NCI-H226 (cell line): ENCODE results near the gene POLR3A.
"Not testable (repeated sequence)": the region's sequence is repeated elsewhere in the genome, so short reads cannot be mapped to it uniquely, and the experiment has no call there.

Source experiments
- DNase-seq: peaks from one replicate; pipeline ENCODE4 v3.0.0-alpha.2; 2015

POLR3A gene

DNA sequence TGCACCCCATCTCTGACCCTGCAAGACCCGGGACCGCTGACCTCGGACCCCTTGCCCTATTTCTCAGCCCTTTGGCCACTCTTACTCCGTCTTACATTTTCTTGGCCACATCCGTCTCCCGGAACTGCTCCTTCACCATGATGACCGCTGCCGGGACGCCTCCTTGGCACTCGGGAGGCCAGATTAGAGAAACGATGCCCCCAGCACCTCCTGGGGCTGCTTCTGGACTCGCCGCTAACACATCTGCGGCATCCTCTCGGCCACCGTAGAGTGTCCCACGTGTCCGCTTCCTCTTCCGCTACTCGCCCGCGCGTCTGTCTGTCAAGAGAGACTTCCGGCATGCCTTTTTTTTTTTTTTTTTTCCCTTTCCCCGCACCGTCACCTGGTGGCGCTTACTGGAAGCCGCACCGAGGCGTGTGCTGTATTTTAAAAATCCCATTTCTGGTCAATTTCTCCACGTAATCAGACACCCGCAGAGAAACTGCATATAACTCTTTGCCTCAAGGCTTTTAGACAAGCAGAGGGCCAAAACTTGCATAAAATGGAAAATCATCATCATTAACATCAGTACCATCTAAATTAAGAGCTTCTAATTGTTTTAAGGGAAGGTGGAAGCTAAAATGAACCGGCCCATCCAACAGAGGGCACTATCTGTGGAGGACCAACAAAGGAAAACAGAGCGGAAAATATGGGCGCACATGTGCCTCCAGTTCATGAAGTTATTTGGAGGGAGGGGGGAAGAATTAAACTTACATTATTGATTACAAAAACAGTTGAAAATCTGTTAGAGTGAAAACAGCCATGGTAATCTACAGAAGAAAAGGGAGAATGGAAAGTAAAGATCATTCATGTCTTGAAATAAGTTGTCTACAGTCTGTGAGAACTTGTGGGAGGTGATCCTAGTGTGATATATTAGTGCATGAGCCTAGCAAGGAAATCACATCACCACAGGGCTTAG, at the start of gene POLR3A:
Gene POLR3A (minus strand): TSS at position 247 of the 958 bp plus-strand sequence. CDS start 108 bp downstream, at position 139.
- peak; percentile 94 for DNase-seq

DNA sequence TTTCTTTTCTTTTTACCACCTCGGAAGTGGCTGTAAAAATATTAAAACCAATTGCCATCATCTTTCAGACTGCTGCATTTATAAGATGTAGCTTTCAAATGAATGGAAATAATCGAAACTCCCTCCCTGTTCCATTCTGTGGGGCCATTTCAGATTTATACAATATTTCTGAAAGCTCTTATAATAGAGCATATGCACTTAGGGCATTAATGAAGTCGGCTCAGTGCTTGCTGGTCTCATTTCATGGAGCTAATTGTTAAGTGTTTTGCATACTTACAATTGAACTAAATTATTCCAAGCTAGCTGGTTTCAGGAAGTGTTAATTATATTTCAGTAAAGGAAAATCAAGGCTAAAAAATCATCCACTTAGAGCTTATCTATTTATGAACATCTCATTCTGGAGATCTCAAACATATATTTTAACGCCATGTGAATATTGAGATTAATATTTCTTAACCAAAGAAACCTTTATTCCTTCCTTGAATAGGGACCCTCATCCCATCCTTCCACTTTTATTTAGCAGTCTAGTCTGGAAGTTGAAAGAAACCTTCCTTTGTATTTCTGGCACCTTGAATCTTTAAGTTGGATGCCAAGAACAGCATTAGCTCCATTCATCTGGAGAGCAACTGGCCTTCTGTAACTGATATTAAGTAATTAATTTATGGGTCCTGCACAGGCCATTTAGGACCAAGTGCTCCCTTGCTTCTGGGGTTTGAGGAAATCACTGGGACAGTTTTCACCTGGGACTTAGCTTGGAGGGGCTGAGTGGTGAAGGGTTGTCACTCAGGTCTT, 49.4 kb upstream of the POLR3A start:
- DNase-seq = no peak

DNA sequence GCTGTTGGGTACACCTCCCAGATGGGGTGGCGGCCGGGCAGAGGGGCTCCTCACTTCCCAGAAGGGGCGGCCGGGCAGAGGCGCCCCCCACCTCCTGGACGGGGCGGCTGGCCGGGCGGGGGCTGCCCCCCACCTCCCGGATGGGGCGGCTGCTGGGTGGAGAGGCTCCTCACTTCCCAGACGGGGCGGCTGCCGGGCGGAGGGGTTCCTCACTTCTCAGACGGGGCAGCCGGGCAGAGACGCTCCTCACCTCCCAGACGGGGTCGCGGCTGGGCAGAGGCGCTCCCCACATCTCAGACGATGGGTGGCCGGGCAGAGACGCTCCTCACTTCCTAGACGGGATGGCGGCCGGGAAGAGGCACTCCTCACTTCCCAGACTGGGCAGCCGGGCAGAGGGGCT, 46.5 kb upstream of the POLR3A start:
- not testable (repeated sequence) for DNase-seq

- DNase-seq = no peak
Observed at GRCh38 chr10:78072504-78072903, 43.2 kb upstream of the POLR3A start.

DNA sequence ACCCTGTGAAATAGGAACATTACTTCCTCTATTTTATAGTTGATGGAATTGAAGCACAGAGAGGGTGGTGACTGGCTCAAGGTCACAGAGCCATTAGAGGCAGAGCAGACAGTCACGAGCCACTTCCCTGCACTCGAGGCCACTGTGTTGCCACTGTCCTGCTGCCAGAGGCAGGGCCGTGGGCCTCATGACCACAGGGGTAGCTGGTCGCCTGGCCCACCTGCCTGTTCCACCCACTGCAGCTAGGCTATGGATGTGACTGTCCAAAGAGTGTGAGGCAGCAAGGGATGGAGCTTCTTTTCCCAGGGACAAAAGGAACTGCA, 42.5 kb upstream of the POLR3A start:
- no peak for DNase-seq

DNA sequence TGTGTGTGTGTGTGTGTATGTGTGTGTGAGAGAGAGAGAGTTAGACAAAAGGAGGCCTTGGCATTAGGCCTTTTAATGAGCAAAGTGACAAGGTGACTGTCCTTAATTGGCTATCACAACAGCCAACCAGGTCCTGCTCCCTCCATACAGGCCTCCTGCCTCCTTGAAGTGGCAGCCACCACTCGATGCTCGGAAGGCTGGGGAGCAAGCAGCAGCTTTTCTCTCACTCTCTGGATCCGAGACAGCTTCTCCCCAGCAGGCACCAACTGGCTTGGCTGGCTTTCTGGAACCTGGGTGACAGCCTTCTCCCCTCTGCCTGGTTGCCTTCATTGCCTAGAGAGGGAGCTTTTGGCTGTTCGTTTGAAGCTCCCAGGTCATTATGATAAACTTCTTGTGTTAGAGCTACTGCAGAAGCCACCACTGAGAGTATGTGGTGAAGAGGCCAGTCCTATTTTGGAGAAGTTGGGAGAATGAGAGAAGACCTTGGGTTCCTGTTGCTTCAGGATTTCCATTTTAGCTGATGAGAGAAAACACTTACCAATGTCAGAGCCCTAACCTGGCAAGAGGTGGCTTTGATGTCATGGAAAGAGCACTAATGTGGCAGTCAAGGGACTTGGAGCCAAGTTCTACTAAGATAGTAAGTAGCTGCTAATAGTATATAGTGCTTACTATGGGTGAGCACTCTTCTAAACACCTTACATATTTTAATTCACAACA, 42.0 kb upstream of the POLR3A start:
- no peak for DNase-seq

DNA sequence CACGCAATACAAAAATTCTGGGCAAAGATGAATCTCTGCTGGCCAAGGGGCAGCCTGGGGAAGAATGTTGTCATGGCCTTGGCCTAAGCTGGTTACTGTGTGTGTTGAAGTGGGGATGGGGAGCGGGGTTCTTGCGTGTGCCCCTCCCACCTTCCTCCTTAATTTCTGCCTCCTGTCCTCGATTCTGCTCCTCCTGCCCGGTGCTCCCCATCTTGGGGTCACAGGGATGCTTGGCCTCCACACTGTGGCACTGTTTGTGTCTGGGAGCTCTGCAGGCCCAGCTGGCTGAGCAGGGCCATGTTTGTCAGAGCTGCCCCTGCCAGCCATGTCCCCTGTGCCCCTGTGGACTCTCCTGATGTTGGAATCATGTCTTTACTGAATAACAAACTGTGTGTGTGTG, 41.4 kb upstream of the POLR3A start:
- DNase-seq = no peak

DNA sequence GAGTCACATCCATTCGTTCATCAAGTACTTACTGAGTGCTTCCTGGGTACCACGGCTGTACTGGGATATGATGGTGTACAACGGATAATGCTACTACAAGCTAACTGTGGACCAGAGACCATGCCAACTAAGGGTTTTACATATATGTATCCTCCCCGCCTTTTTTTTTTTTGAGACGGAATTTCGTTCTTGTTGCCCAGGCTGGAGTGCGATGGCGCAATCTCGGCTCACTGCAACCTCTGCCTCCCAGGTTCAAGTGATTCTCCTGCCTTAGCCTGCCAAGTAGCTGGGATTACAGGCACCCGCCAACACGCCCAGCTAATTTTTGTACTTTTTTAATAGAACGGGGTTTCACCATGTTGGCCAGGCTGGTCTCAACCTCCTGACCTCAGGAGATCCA, 40.7 kb upstream of the POLR3A start:
- not testable (repeated sequence) for DNase-seq

DNA sequence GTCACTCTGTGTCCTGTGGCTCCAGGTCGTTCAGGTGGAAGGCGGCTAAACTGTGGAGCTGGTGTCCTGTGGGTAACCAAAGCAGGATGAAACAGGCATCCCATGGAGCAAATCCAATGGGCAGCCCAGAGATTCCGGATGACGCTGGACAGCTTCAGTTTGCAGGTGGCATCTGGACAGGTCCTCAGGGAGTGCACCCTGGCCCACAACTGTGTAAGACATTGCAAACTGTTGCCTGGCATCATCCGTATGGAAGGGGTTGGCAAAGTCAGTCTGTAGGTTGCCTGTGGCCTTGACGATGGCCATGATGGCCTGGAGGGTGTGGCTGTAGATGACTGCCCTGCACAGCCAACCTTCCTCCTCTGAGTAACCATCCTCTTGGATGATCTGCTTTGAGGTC, 39.8 kb upstream of the POLR3A start:
- no peak for DNase-seq

DNA sequence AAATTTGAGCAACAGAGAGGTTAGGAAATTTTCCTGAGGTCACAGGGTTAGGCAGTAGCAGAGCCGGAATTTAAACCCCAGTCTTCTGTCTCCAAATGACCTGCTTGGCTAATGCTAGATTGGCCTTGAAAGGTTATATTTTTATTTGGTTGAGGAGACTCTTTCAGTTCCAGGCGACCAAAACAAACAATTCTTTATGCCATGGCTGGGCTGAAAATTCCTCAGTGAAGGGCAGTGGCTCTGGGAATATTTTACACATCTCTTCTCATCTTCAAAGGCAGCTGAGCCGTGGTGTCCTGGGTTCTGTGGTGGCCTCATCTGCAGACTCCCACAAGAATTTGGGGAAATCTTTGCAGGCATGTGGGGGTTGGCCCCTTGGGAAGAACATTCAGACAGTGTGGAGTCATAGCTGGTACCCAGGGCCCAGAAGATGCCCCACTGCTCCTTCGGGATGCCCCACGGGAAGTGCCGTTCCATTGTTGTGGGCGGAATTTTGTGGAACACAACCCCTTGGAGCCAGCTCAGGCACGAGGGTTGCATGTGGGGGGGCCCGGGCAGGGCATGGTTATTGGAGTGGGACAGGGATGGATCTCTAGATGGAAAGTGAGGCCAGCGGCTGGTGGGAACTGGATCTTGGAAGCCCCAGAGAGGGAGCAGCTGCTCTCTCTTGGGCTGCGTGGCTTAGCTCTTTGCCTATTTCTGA, 37.6 kb upstream of the POLR3A start:
- no peak for DNase-seq

- DNase-seq = no peak
Observed at GRCh38 chr10:78066012-78066411, 36.7 kb upstream of the POLR3A start.

DNA sequence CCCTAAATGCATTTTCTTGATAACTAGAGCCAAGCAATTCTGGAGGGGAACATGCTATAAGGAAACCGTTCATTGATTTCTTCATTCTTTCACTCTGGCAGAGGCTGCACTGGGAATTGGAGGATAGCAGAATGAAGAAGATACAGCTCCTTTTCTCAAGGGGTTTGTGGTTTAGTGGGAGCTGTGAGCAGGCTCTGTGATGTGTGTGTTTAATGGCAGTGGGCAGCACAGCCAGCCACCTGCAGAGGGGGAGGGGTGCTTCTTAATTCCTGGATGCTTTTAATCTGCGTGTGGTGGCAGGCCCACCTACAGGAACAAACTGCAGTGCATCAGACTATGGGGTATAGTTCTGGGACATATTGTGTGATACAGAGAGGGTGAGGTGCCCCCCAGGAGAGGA, 36.3 kb upstream of the POLR3A start:
- DNase-seq = no peak

DNA sequence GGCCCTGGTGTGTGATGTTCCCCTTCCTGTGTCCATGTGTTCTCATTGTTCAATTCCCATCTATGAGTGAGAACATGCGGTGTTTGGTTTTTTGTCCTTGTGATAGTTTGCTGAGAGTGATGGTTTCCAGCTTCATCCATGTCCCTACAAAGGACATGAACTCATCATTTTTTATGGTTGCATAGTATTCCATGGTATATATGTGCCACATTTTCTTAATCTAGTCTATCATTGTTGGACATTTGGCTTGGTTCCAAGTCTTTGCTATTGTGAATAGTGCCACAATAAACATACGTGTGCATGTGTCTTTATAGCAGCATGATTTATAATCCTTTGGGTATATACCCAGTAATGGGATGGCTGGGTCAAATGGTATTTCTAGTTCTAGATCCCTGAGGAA, 35.6 kb upstream of the POLR3A start:
- DNase-seq = not testable (repeated sequence)

GRCh38 chr10:78063236-78063635, 33.9 kb upstream of the POLR3A start:
- DNase-seq = no peak

GRCh38 chr10:78062296-78062695, 33.0 kb upstream of the POLR3A start:
- no peak for DNase-seq

- no peak for DNase-seq
Observed at GRCh38 chr10:78059906-78060702, 30.8 kb upstream of the POLR3A start.

- DNase-seq = no peak
Observed at GRCh38 chr10:78058562-78058961, 29.2 kb upstream of the POLR3A start.

DNA sequence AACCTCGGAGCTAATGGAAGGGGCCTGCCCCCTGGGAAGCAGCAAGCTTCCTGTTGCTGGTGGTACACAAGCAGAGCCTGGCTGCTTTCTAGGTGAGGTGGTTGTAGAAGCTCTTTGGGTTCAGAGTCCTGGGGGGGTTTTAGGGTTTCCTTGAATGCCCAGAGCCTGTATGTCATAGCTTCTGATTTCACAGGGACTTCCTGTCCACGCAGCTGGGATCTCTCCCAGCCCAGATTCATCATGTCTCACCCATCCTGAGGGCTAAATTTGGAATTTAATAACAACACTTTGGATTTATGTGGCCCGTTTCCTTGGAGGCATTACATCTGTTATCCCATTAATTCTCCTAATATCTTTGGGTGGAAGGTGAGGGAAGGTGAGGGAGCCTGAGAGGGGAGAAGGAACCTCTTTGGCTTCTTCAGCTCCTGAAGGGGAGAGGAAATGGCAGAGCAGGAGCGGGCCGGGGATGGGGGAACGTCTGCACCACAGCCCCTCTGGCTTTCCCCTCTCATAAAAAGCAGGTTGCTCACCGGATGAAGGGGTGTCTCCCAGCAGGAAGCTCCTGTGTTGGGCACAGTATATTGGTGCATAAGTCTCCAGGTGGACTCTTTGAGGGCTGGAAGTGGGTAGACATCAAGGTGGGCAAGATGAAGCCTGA, 24.0 kb upstream of the POLR3A start:
- peak; percentile 27 for DNase-seq

GRCh38 chr10:78049851-78050250, 20.5 kb upstream of the POLR3A start:
- DNase-seq = no peak

DNA sequence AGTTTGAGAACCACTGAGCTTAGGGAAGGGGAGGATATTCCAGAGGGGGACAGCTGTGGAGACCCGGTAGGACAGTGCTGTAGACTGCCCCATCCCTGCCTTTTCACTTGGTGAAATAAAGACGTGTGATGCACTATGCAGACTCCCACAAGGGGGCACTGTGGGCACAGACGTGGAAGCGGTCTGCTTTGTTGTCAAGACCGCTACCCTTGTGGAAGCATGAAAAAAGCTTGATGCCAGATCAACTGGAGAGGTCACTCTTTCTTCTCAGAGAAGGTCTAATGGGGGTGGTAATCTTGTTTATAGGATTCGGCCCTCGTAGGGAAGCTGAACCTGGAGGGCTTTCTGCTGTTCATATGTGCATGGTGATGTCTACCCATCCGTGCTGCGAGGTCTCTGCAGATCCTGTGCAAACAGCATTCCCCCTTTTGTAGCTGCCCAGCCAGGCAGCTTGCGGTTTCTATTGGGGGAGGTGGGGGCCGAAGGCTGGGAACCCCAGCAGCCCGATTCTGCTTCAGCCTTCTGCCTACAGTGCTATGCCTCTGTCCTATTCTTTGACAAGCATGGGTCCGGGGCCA, 18.1 kb upstream of the POLR3A start:
- peak; percentile 50 for DNase-seq

DNA sequence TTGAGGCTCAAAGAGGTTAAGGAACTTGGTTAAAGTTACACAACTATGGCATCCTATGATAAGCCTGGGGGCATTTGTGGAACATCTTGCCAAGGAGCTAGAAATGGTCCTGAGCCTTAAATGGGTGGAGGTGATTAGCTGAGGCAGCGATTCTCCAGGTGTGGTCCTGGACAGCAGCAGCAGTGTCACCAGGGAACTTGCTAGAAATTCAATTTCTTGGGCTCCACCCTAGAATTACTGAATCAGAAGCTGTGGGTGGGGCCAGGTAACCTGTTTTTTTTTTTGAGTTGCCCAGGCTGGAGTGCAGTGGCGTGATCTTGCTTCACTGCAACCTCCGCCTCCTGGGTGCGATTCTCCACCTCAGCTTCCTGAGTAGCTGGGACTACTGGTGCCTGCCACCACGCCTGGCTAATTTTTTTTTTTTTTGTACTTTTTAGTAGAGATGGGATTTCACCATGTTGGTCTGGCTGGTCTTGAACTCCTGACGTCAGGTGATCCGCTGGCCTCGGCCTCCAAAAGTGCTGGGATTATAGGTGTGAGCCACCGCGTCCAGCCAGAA, 17.5 kb upstream of the POLR3A start:
- no peak for DNase-seq
